ENCODE data around the gene MKRN1.

GRCh38 chr7:140458201-140458600, 21.1 kb downstream of the MKRN1 start:
- TF ChIP-seq, protein P1, sequence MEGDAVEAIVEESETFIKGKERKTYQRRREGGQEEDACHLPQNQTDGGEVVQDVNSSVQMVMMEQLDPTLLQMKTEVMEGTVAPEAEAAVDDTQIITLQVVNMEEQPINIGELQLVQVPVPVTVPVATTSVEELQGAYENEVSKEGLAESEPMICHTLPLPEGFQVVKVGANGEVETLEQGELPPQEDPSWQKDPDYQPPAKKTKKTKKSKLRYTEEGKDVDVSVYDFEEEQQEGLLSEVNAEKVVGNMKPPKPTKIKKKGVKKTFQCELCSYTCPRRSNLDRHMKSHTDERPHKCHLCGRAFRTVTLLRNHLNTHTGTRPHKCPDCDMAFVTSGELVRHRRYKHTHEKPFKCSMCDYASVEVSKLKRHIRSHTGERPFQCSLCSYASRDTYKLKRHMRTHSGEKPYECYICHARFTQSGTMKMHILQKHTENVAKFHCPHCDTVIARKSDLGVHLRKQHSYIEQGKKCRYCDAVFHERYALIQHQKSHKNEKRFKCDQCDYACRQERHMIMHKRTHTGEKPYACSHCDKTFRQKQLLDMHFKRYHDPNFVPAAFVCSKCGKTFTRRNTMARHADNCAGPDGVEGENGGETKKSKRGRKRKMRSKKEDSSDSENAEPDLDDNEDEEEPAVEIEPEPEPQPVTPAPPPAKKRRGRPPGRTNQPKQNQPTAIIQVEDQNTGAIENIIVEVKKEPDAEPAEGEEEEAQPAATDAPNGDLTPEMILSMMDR (conservative IDR thresholded peaks at IDR 0.05): no peak
- TF ChIP-seq EZH2 (IDR thresholded peaks at IDR 0.05; ENCODE audit: low read depth): no peak
